B cell (primary cell): ENCODE results near the gene CNOT6. TPM values are rescaled to one million over a fixed set of nuclear protein-coding genes. Genes with fewer than 3 reads are reported as not detected.

Source experiments
- ATAC-seq: fragments of 200-7000 bp; cut with Tn5 transposase; one replicate; pipeline ENCODE4 v1.10.0; 2021; ENCODE audit warnings: low read depth, mild to moderate bottlenecking, moderate number of reproducible peaks, moderate library complexity
- CTCF ChIA-PET: fragments of 350-600 bp; sonication (Branson Sonifier 250); formaldehyde crosslinking; loops from one replicate; lab custom pipeline; 2021; ENCODE audit warnings: antibody characterized with exemption, inconsistent platforms; lab: Charles Lee
- POLR2A ChIA-PET: fragments of 350-600 bp; sonication (Branson Sonifier 250); formaldehyde crosslinking; loops from one replicate; lab custom pipeline; 2021; ENCODE audit warnings: antibody characterized with exemption; lab: Charles Lee
- DNase-seq: peaks from one replicate; pipeline ENCODE4 v3.0.0; 2013
- H2AFZ ChIP-seq: 2 replicates; pipeline ENCODE4 v1.6.1; 2012; ENCODE audit warnings: mild to moderate bottlenecking, low read depth, low read length; ENCODE audit not compliant: insufficient read depth, poor library complexity, severe bottlenecking
- H3K27ac ChIP-seq, 2 donors: 1 replicate in 1 of 2; 2 replicates in 1 of 2; pipeline ENCODE4 v1.5.1; 2012 to 2013; ENCODE audit warnings: low read length in 2 of 2, mild to moderate bottlenecking in 2 of 2, moderate library complexity in 1 of 2
- H3K27me3 ChIP-seq, 4 experiments: fragments of 200-600 bp in 1 of 4; sonication (generic) in 1 of 4; replicated peaks in 1 of 4; 1 replicate in 2 of 4; 2 replicates in 2 of 4; pipeline versions ENCODE4 v1.6.1 to v1.7.0; 2013 to 2016; ENCODE audit warnings: low read length in 3 of 4, mild to moderate bottlenecking in 2 of 4, mixed read lengths in 1 of 4, moderate library complexity in 1 of 4; ENCODE audit not compliant: insufficient read depth in 4 of 4, control insufficient read depth in 3 of 4; ENCODE audit errors: control extremely low read depth in 1 of 4
- H3K36me3 ChIP-seq, 2 experiments: replicated peaks in 1 of 2; 1 replicate in 1 of 2; 2 replicates in 1 of 2; pipeline versions ENCODE4 v1.6.1 to v1.7.1; 2013; ENCODE audit warnings: low read length in 1 of 2; ENCODE audit not compliant: insufficient read depth in 2 of 2, control insufficient read depth in 1 of 2; ENCODE audit errors: control extremely low read depth in 1 of 2, extremely low read depth in 1 of 2
- H3K4me1 ChIP-seq, 2 donors: fragments of 200-600 bp in 1 of 2; sonication (generic) in 1 of 2; 1 replicate in 1 of 2; 2 replicates in 1 of 2; pipeline versions ENCODE4 v1.5.1 to v1.6.1; 2013 to 2017; ENCODE audit warnings: low read length in 2 of 2; ENCODE audit not compliant: control insufficient read depth in 2 of 2, insufficient read depth in 2 of 2
- H3K4me2 ChIP-seq: replicated peaks from 2 replicates; pipeline ENCODE3; 2012; ENCODE audit warnings: mild to moderate bottlenecking, low read depth, low read length; ENCODE audit not compliant: poor library complexity, severe bottlenecking
- H3K4me3 ChIP-seq, 5 experiments: fragments of 200-600 bp in 1 of 5; sonication (generic) in 1 of 5; 1 replicate in 3 of 5; 2 replicates in 2 of 5; pipeline versions ENCODE4 v1.5.1 to v1.7.0; 2011 to 2016; ENCODE audit warnings: low read length in 4 of 5, mild to moderate bottlenecking in 4 of 5, low read depth in 2 of 5, control low read depth in 1 of 5, moderate library complexity in 1 of 5; ENCODE audit not compliant: insufficient read depth in 1 of 5; ENCODE audit errors: control extremely low read depth in 1 of 5, extremely low read depth in 1 of 5
- H3K79me2 ChIP-seq: fragments of 200-600 bp; sonication (generic); one replicate; pipeline ENCODE4 v1.6.0; 2016; ENCODE audit warnings: low read length; ENCODE audit not compliant: control insufficient read depth, insufficient read depth
- H3K9ac ChIP-seq: fragments of 200-600 bp; sonication (generic); 2 replicates; pipeline ENCODE4 v1.6.1; 2017; ENCODE audit warnings: mild to moderate bottlenecking, low read length, moderate library complexity
- H3K9me3 ChIP-seq, 3 donors: one replicate each; pipeline versions ENCODE4 v1.6.1 to v1.7.1; 2013; ENCODE audit warnings: low read length in 2 of 3; ENCODE audit not compliant: control insufficient read depth in 2 of 3, insufficient read depth in 1 of 3; ENCODE audit errors: control extremely low read depth in 1 of 3
- H4K20me1 ChIP-seq: 2 replicates; pipeline ENCODE4 v1.6.0; 2012; ENCODE audit warnings: mild to moderate bottlenecking, low read length; ENCODE audit not compliant: insufficient read depth, control insufficient read depth, poor library complexity, severe bottlenecking
- H3K27ac Mint-ChIP-seq: one replicate; pipeline ENCODE4 v1.8.0; 2021; ENCODE audit warnings: mixed read lengths
- H3K27me3 Mint-ChIP-seq: one replicate; pipeline ENCODE4 v1.8.0; 2021; ENCODE audit warnings: mixed read lengths
- H3K4me1 Mint-ChIP-seq: one replicate; pipeline ENCODE4 v1.8.0; 2021; ENCODE audit warnings: mixed read lengths
- H3K4me3 Mint-ChIP-seq: one replicate; pipeline ENCODE4 v1.8.0; 2021; ENCODE audit warnings: mixed read lengths
- H3K9me3 Mint-ChIP-seq: one replicate; pipeline ENCODE4 v1.8.0; 2022; ENCODE audit warnings: mixed read lengths; ENCODE audit not compliant: insufficient read depth
- EZH2 ChIP-seq: IDR thresholded peaks from 2 replicates; pipeline ENCODE4 v1.6.1; 2012; ENCODE audit warnings: borderline replicate concordance, low read depth, mild to moderate bottlenecking, moderate library complexity, low read length; ENCODE audit not compliant: insufficient read depth, poor library complexity, severe bottlenecking
- WGBS: methylation state at CpG from one replicate; pipeline ENCODE4 v1.1.5; 2013; ENCODE audit warnings: missing lambda C conversion rate; ENCODE audit not compliant: insufficient coverage; 5-methylcytosine and 5-hydroxymethylcytosine counted together
- intact Hi-C: fragments of 100-400 bp; cut with micrococcal nuclease; formaldehyde crosslinking; loops from one replicate; pipeline ENCODE4 v1.10.0; 2022
- polyA plus RNA-seq: library from polyadenylated mRNA; depleted of rRNA; stranded (reverse); fragments of >200 nt; gene quantifications from 2 replicates; pipeline ENCODE4 v1.2.3, GENCODE V29; 2012
- small RNA-seq: library from RNA; depleted of rRNA; stranded (forward); fragments of <200 nt; gene quantifications from one replicate; pipeline ENCODE3, GENCODE V24; 2012; ENCODE audit warnings: low replicate concordance, low read depth; ENCODE audit not compliant: insufficient read length
- total RNA-seq, 2 donors: library from RNA; stranded (reverse); fragments of 120-200 nt in 1 of 2; gene quantifications; 1 replicate in 1 of 2; 2 replicates in 1 of 2; pipeline versions ENCODE4 v1.2.3 to v1.2.4, GENCODE V29; 2013 to 2022
- TF ChIP-seq, protein P1 (sequence below): fragments of 200-600 bp; IDR thresholded peaks from one replicate; pipeline ENCODE4 v1.8.0; 2022; ENCODE audit warnings: antibody characterized with exemption, mild to moderate bottlenecking

The CNOT6 gene
- total and polyA plus RNA-seq, 2 donors (not counting 1 experiment from before 2014, with no cell fraction given), result 4.3 to 31.1 TPM

DNA sequence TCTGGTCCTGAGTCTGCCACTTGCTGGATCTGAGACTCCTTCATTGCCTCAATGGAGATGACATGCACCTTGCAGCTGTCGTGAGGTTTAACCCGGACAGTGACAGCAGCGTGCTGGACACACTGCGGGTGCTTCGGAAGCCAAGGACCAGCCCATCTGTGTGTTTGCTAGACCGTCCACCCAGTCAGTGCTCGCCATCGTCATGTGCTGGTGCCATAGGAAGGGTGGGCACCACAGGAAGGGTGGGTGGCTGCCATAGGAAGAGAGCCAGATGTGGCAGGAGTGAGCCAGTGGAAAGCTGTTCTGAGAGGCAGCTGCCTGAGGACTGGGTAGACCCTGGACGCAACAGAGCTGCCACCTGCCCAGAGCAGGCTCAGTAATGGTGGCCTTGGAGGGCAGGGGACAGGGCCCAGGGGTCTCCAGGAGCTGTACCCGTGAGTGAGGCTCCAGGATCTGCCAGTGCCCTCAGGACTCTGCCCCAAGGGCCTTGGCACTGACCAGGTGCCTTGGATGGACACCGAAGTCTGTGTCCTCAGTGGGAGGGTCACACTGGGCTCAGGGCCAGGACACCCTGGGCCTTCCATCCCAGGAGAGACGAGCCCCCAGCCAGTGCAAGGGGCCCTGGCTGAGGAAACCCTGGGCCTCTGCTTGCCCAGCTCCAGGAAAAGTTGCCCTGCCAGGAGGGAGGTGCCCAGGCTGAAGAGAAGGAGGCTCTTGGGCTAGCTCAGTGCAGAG, 133.4 kb downstream of the CNOT6 start:
- no peaks in the 10 kb centered on the region for H3K9me3 Mint-ChIP-seq
- Histone ChIP-seq H3K27me3 (no peaks in the 10 kb centered on the region), H4K20me1 (no peaks in the 10 kb centered on the region), H3K4me2 (no peak overlapping the region), H3K9ac (no peak overlapping the region), H3K9me3 (no peaks in the 10 kb centered on the region), H3K4me1 (no peaks in the 10 kb centered on the region), H3K27ac (no peak overlapping the region), H3K79me2 (no peaks in the 10 kb centered on the region), H3K36me3 (no peaks in the 10 kb centered on the region), H3K4me3 (no peak overlapping the region), H2AFZ (no peak overlapping the region)
- peaks cover 2% of the 10 kb centered on the region for H3K4me1 Mint-ChIP-seq
- CTCF ChIA-PET, result no interaction called here
- intact Hi-C loops, result no loop called here
- H3K4me3 Mint-ChIP-seq, result no peak overlapping the region
- no peak for ATAC-seq
- POLR2A ChIA-PET, result no interaction called here
- H3K27ac Mint-ChIP-seq, result no peak overlapping the region
- 86% methylated on average over 12 of the region's 12 CpGs for WGBS
- no peaks in the 10 kb centered on the region for H3K27me3 Mint-ChIP-seq
- TF ChIP-seq, protein P1, sequence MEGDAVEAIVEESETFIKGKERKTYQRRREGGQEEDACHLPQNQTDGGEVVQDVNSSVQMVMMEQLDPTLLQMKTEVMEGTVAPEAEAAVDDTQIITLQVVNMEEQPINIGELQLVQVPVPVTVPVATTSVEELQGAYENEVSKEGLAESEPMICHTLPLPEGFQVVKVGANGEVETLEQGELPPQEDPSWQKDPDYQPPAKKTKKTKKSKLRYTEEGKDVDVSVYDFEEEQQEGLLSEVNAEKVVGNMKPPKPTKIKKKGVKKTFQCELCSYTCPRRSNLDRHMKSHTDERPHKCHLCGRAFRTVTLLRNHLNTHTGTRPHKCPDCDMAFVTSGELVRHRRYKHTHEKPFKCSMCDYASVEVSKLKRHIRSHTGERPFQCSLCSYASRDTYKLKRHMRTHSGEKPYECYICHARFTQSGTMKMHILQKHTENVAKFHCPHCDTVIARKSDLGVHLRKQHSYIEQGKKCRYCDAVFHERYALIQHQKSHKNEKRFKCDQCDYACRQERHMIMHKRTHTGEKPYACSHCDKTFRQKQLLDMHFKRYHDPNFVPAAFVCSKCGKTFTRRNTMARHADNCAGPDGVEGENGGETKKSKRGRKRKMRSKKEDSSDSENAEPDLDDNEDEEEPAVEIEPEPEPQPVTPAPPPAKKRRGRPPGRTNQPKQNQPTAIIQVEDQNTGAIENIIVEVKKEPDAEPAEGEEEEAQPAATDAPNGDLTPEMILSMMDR, result no peak
- no peak for TF ChIP-seq EZH2
- DNase-seq, result no peak

Small RNA genes within 50 kb of the gene (small RNA-seq; reads per million reads assigned to genes)
- not detected for gene RNU6-525P

Other genes starting within 250 kb of the CNOT6 start
- 39.7 and 40.4 TPM in 2 replicates for gene MAPK9, start 202.3 kb upstream of the CNOT6 start, total RNA-seq
- 19.7 and 25.1 TPM in 2 replicates for gene MAPK9, start 202.3 kb upstream of the CNOT6 start, polyA plus RNA-seq
- gene GFPT2, start 141.0 kb upstream of the CNOT6 start, total RNA-seq, result 1.6 and 2.8 TPM in 2 replicates
- 0.03 TPM in 1 of 2 replicates, not detected in the other for gene GFPT2, start 141.0 kb upstream of the CNOT6 start, polyA plus RNA-seq
- not detected in 2 replicates for gene SCGB3A1, start 97.1 kb downstream of the CNOT6 start, total RNA-seq
- not detected in 2 replicates for gene SCGB3A1, start 97.1 kb downstream of the CNOT6 start, polyA plus RNA-seq
- not detected in 2 replicates for gene FLT4, start 155.2 kb downstream of the CNOT6 start, total RNA-seq
- 0.01 and 0.61 TPM in 2 replicates for gene FLT4, start 155.2 kb downstream of the CNOT6 start, polyA plus RNA-seq
- not detected in 2 replicates for gene OR2Y1, start 245.7 kb downstream of the CNOT6 start, total RNA-seq
- gene OR2Y1, start 245.7 kb downstream of the CNOT6 start, polyA plus RNA-seq, result not detected in 2 replicates